Endometrial microvascular endothelial cells (primary cell): ENCODE data around the gene TRIM73. TPM values are rescaled to one million over a fixed set of nuclear protein-coding genes. Genes with fewer than 3 reads are reported as not detected.
"Not testable (repeated sequence)": the region's sequence is repeated elsewhere in the genome, so short reads cannot be mapped to it uniquely, and the experiment has no call there.

Experiments
- in situ Hi-C: cut with HindIII; loops from 2 replicates; pipeline ENCODE4 v1.10.0; 2017; ENCODE audit warnings: low sequenced_read_pairs, low pct_unique_long_range_greater_than_20kb; ENCODE audit errors: inconsistent ontology term
- total RNA-seq: library from RNA; depleted of rRNA; stranded (reverse); fragments of >200 nt; gene quantifications from one replicate; pipeline ENCODE4 v1.2.3, GENCODE V29; 2015; ENCODE audit errors: inconsistent ontology term

The TRIM73 gene
- total RNA-seq, result 0.09 TPM

DNA sequence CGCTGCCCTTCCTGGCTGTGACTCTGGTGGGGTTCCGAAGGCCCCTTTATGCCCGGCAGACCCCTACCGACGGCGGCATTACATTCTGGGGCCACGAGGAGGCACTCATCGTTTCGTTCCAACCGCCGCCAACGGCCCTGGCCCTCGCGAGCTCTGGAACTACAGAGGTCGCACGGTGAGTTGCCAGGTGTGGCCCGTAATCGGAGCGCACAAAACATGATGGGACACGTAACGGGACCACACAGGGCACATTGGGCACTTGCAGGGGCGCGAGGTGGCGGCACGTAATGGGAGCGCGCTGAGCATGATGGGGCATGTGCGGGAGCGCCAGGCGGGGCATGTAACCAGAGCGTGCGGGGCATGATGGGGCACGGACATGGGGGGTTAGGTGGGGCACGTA lies at the start of gene TRIM73:
Gene TRIM73 (plus strand): TSS at position 301 of the 400 bp plus-strand sequence. CDS start 3,305 bp downstream, outside the sequence.
- in situ Hi-C loops, result not testable (repeated sequence)

DNA sequence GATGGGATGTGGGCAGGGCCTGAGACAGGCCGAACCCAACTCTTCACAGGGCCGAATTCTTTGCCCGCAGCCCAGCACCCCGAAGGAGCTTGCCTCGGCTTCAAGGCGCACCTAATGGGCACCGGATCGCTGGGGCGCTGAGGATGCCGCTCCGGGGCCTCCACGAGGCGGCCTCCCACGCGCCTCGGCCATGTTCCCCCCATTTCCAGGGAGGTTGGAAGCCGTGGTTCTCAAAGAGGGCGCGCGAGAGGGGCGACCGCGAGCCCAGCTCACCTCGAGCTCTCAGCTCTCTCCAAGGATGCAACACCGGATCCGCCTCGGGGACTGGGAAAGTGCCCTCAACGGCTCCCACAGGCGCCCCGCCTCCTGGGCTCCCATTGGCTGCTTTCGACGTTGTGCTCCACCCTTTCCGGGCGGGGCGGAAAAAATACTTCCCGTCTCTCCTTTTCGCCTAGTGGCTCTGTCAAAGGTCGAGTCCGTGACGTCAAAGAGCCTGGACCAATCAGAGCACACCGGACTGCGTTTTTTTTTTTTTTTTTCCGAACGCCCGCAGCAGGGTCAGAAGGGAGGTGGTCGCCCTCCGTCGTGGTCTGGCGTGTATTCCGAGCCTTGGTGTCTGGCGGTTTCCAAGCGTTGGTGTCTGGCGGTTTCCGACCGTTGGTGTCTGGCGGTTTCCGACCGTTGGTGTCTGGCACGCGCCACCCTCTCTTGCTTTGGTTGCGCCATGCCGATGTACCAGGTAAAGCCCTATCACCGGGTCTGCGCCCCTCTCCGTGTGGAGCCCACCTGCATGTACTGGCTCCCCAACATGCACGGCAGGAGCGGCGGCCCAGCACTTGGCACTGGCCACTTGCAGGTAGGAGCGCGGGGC lies 36.5 kb upstream of the TRIM73 start:
- in situ Hi-C loops, result not testable (repeated sequence)

DNA sequence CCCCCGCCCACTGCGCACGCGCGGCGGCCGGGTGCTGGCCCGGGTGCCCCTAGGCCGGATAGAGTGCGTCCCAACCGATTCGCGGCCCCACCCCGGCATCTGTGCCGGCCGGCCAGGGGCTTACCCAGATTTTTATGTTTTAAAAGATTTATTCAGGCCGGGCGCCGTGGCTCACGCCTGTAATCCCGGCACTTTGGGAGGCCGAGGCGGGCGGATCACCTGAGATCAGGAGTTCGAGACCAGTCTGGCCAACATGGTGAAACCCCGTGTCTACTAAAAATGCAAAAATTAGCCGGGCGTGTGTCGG lies 35.9 kb upstream of the TRIM73 start:
- in situ Hi-C loops, result not testable (repeated sequence)

DNA sequence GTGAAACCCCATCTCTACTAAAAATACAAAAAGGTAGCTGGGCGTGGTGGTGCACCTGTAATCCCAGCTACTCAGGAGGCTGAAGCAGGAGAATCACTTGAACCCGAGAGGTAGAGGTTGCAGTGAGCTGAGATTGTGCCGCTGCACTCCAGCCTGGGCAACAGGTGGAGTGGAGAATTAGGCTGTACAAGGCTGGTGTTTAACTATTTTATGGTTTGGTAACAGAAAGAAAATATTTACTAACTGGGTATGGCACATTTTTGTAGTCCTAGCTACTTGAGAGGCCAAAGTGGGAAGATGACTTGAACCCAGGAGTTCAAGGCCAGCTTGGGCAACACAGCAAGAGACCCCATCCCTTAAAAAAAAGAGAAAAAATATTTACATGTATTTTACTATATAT lies 31.4 kb upstream of the TRIM73 start:
- in situ Hi-C loops, result not testable (repeated sequence)

DNA sequence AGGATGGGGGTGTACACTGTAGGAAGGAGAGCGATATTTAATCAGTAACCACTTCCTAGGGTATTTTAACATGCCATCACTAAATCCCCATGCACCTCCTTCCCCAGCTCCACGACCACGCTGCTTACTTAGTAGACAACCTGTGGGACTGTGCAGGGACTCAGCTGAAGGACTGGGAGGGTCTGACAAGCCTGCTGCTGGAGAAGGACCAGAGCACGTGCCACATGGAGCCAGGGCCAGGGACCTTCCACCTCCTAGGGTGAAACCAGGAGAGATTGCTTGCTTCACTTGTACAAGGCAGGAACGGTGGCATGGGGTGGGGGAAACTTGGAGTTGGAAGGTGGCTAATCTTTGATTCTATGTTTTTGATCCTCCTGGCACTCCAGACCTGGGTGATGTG lies 28.8 kb upstream of the TRIM73 start:
- in situ Hi-C loops, result not testable (repeated sequence)

DNA sequence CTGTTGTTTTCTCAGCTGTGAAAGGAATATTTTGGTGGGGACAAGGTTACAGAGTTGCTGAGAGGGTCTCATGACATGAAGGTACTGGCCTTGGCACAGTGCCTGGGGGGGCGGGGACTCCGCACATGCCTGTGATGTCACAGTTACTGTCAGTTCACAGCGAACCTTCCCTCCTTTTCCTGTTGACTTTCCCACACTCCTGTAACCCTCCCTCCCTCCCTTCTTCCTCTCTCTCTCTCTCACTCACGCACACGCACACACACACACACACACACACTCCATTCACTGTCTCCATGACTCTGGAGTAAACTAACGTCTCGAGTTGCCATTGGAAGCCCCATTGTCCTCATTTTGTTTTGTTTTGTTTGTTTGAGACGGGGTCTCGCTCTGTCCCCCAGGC lies 28.1 kb upstream of the TRIM73 start:
- in situ Hi-C loops, result not testable (repeated sequence)

DNA sequence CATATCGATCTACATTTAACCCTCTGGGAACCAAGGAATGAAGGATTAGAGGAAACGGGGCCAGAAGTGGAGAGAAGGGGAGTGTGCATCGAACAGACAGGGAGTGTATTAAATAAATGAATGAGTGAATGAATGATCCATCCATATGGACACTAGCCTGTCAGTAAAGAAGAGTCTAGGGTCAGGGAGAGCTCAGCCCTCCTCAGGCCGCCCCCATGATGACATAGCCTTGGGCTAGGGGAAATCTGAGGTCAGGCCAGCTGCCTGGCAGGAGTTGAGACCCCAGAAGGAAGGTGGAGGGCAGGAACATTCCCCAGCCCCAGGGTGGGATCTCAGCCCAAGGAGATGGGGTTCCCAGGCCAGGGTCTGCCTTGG lies 21.3 kb upstream of the TRIM73 start:
- in situ Hi-C loops, result not testable (repeated sequence)

DNA sequence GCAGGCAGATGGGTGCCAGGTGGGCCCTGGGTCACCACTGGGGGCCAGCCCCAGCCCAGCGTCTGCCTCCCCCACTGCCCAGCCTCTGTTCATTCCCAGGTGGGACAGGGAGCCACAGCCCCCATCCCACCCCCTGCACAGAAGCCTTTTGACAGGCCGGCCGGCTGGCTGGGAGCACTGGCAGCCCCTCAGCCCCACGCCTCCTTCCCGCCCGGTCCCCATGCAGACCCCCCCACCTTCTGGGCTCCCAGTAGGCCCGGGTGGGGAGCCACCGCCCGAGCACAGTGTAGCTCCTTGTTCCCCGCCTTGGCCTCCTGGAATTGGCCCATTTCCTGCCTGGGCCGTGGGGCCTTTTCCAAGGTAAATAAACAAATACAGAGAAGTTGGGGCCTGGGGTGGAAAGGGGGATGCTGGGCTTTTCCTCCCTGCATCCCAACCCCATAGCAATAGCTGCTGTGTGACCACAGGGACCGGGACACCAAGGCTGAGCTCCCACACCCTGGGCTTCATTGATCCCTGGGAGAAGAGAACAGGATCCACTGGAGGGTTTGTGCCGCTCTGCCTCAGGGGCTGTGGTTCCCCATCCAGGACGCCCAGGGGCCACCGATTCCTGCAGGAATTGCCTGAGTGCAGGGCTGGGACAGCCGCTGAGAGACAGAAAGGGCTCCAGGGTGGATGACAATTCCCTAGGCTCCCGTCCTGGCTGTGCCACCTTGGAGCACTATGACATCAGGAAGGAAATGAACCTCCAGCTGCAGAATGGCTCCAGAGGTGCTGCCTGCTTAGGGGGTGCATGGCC lies 20.7 kb upstream of the TRIM73 start:
- in situ Hi-C loops, result not testable (repeated sequence)

DNA sequence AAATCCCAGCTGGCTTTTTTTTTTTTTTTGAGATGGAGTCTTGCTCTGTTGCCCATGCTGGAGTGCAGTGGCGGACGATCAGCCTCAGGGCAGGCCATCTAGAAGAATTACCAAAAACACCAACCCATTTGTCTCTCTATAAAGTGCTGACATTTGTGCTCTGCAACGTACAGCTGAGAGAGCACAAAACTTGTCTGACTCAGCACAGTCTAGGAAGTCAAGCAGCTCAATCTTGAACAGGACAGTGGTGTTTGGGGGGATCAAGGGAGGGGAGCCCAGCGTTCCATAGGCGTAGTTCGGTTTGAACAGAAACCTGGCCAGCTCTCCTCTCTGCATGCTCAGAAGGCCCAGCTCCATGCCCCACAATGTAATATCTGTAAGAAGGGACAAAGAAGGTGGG lies 2.2 kb upstream of the TRIM73 start:
- in situ Hi-C loops, result not testable (repeated sequence)

DNA sequence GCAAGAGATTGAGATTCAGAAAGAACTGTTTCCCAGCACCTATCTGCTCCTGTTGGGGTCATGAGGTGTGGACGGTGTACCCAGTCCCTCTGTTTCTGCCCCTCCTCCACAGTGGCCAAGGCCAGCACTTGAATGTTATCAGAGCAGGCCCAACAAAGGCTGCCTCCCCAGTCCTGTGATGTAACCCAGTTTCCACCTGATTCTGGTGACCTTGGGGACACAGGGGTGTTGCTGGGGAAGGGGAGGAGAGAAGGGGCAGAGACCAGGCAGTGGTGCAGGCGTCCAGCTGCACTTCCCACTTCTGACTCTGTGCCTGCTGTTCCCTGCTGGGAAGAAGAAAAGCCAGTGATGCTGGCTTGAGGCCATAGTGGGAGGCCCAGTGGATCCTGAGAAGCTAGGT lies 2.4 kb downstream of the TRIM73 start:
- in situ Hi-C loops, result not testable (repeated sequence)

DNA sequence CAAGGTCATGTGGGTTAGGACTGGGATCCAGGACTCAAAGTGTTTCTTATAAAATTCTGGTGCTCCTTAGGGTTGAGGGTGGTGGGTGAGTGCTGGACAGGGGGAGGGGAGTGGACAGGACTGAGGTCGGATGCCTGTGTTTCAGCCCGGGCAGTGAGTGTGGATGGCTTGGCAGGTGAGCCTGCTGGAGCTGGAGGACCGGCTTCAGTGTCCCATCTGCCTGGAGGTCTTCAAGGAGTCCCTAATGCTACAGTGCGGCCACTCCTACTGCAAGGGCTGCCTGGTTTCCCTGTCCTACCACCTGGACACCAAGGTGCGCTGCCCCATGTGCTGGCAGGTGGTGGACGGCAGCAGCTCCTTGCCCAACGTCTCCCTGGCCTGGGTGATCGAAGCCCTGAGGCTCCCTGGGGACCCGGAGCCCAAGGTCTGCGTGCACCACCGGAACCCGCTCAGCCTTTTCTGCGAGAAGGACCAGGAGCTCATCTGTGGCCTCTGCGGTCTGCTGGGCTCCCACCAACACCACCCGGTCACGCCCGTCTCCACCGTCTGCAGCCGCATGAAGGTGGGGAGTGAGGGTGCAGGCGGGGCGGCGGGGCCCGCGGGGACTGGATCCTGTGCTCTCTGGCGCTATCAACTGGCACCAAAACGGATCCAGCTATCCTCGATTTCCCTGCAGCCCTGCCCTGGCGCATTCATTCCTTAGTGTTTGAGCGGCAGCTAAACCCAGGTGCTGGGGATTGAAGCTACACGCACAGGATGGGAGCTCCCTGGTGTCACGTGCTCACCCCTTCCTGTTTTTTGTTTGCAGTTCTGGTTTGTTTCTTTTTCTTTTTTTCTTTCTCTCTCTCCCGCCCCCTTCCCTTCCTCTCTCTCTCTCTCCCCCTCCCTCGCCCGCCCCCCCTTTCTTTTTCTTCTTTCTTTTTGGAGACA lies 3.6 kb downstream of the TRIM73 start:
- in situ Hi-C loops, result not testable (repeated sequence)

DNA sequence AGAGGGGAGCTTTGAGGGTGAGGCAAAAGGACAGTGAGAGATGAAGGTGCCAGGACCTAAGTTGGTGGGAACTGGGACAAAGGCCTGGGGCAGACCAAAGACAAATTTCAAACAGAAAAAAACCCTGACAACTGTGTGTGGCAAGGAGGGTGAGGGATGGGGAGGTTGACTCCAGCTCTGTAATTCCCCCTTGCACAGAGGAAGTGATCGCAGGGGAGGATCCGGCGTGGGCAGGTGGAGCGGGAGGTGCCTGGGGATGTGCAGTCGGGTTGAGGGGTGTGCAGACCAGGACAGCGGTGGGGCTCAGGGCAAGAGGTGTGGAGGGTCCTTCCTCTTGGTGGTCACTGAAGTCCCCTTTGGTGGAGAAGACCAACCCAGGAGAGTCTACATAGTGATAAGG lies 5.1 kb downstream of the TRIM73 start:
- in situ Hi-C loops, result not testable (repeated sequence)

DNA sequence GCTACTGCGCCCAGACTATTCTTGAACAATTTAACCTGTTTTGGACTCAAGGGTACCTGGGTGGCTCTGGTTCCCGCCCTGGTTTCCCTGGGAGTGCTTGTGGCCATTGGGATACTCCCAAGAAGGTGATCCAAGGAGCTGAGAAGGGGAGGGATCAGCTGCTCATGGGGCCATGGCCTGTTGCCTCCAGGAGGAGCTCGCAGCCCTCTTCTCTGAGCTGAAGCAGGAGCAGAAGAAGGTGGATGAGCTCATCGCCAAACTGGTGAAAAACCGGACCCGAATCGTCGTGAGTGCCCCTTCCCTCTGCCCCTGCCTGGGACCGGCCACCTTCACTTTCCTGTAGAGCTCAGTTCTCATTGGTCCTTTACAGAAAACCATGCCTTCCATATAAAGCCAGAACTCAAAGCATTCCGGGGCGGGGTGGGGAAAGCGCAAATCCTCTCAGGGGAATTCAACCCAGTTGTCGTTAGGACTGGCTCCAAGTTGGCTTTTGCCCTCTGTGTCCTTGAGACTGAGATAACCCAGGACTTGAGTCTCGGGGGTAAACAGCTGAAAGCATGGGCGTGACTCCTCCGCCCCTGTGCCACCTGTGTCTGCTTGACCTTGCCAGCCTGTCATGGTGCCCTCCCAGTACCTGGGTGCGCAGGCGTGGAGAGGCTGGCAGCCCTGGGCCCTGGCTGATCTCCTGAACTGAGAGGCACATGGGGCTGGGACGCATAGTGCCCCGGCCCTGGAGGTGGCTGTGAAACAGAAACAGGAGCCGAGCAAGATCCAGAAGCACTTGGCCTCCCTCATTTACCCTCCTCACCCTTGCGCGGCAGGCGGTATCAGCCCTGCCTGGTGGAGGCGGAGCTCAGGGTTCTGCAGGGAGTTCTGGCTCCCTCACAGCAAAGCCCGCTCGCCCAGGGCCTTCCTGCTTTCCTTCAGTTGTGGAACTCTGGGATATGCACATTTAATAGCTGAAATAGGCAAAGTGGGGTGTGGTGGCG lies 8.3 kb downstream of the TRIM73 start:
- in situ Hi-C loops, result not testable (repeated sequence)

DNA sequence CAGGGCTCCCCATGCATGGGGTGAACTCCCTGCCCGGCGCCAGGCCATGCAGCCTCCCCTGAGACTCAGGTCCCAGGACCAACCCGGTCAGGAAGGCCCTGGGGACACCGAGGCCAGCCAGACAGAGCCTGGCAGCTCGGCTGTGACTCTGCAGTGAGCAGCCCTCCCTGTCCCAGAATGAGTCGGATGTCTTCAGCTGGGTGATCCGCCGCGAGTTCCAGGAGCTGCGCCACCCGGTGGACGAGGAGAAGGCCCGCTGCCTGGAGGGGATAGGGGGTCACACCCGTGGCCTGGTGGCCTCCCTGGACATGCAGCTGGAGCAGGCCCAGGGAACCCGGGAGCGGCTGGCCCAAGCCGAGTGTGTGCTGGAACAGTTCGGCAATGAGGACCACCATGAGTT lies 9.2 kb downstream of the TRIM73 start:
- in situ Hi-C loops, result not testable (repeated sequence)

DNA sequence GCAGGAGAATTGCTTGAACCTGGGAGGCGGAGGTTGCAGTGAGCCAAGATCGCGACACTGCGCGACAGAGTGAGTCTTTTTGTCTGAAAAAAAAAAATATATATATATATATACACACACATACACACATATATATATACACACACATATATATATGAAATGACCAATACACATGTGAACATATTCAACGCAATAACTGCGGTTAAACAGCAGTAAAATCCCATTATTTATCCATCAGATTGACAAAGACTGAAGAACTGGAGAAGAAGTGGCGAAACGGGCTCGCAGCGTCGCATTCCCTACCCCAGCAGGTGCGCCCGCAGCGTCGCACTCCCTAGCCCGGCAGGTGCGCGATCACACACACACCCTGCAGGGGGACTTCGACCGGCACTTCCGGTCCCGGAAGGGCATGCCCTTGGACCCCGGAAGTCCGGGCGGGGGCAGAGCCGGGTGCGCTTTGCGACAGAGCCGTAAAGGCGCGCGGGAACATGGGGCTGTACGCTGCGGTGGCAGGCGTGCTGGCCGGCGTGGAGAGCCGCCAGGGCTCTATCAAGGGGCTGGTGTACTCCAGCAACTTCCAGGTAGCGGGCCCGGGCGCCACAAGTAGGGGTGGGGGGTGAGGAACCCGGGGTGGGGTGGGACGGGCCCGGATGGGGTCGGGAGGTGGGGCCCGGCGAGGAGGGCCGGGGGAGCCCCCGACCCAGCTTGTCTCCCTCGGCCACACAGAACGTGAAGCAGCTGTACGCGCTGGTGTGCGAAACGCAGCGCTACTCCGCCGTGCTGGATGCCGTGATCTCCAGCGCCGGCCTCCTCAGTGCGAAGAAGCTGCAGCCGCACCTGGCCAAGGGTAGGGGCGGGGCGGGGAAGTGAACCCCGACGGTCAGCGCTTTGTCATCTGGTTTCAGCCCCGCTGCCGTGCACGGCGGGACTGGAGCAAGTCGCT lies 14.7 kb downstream of the TRIM73 start:
- in situ Hi-C loops, result not testable (repeated sequence)

DNA sequence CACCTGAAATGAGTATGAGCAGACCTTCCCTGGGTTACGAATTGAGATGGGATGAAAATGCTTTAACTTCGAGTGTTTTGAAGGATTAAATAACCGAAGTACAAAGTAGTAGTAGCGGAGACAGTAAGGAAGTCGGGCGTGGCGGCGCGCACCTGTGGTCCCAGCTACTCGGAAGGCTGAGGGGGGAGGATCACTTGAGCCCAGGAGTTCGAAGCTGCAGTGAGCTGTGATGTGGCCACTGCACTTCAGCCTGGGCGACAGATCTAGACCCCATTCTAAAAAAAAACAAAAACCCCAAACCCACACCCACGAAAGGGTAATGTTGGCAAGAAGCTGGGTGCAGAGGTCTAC lies 15.4 kb downstream of the TRIM73 start:
- in situ Hi-C loops, result not testable (repeated sequence)

DNA sequence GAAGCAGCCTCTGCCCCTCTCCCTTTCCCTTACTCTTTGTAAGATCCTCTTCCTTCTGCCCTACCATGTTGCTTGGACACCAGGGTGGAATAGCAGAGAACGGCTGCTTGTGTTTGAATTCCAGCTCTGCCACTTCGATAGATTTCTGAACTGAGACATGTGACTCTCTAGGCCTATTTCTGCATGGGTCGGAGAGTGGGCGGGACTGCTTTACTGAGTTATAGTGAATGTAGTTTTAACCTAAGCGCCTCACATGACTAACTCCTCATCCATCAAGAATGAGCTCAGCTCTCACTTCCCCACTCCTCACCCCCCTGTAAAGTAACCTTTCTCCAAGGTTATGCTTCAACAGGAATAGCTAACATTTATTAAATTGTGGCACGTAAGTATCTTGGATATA lies 18.8 kb downstream of the TRIM73 start:
- in situ Hi-C loops, result not testable (repeated sequence)
